B cell (primary cell): ENCODE measurements around the gene TTC23L.

Experiments
- CTCF ChIP-seq: fragments of 200-600 bp; IDR thresholded peaks from one replicate; pipeline ENCODE4 v1.8.0; 2022; ENCODE audit warnings: antibody characterized with exemption, mild to moderate bottlenecking
- EZH2 ChIP-seq: IDR thresholded peaks from 2 replicates; pipeline ENCODE4 v1.6.1; 2012; ENCODE audit warnings: borderline replicate concordance, low read depth, mild to moderate bottlenecking, moderate library complexity, low read length; ENCODE audit not compliant: insufficient read depth, poor library complexity, severe bottlenecking

DNA sequence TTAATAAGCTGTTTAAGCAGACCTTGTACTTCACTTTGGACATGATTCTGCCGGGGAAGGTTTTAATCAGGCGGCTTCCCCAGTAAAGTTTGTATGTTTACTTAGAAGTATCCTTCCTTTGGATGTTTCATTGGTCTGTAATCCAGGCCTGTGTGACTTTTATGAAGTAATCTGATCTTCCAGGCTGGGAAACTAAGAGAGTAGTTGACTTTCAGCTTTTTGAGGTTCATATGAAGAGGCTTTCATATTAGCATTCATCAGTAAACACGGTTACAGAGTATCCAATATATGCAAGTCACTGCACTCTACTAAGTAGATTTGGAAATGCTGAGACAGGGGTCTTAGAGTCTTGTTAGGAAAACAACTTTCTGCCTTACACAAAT lies 91.5 kb downstream of the TTC23L start:
- no peak for TF ChIP-seq CTCF
- TF ChIP-seq EZH2: no peak
